ENCODE data around the gene ASPSCR1. TPM values are rescaled to one million over a fixed set of nuclear protein-coding genes. Genes with fewer than 3 reads are reported as not detected.

Gene ASPSCR1
- total and polyA plus RNA-seq, 2 of the 13 experiments (the other 11 are each of a cell fraction or from before 2014, with no cell fraction given) = 274 to 314 TPM

GRCh38 chr17:82065193-82065637, 87.8 kb downstream of the ASPSCR1 start:
- ChIA-PET CTCF (ENCODE audit: low intra/inter-chr PET ratio, low total read pairs) (no interaction called here), POLR2A (interaction anchor here (0.6 to 3.4 kb wide), 8 partner anchors 9 to 41 kb away, joined by 3 to 14 read pairs (median 4); partner anchors contain the start of gene DCXR)
- peaks cover 19 to 34% of the 10 kb centered on the region in 2 experiments for H3K36me3 ChIP-seq (replicated peaks in 1 of 2; ENCODE audit: control insufficient read depth in 1 of 2, insufficient read depth in 2 of 2, low read length in 2 of 2)
- ATAC-seq (peak; percentile 3; the same call in 2 of the 3 replicates), FAIRE-seq (no peak), DNase-seq (ENCODE audit: low spot score) (no peak)
- WGBS (ENCODE audit: low lambda C conversion rate) = 1% methylated on average over 21 of the region's 47 CpGs
- peaks cover 28% of the 10 kb centered on the region for H3K4me1 ChIP-seq (ENCODE audit: insufficient read depth, low read length)
- no TSS peak for BruUV-seq (replicated peaks)
- intact Hi-C loops (cut with micrococcal nuclease; ENCODE audit: unreplicated experiment) (no loop called here), in situ Hi-C loops (cut with HindIII; ENCODE audit: extremely low pct_ligation_motif_present, low pct_unique_long_range_greater_than_20kb) (no loop called here)
- peak overlapping the region; percentile 95 for H3K9ac ChIP-seq (ENCODE audit: insufficient read depth, low read depth, low read length)
- H3K4me2 ChIP-seq (ENCODE audit: low read depth, low read length) = peak overlapping the region; percentile 96
- H3K27me3 ChIP-seq (ENCODE audit: control insufficient read depth in 1 of 2, insufficient read depth in 2 of 2, low read length in 2 of 2) = no peaks in the 10 kb centered on the region
- no peaks in the 10 kb centered on the region for H4K20me1 ChIP-seq (ENCODE audit: insufficient read depth, low read length)
- H3K4me3 ChIP-seq (replicated peaks in 1 of 3; ENCODE audit: insufficient read depth in 1 of 3, low read depth in 2 of 3, low read length in 3 of 3) = peak overlapping the region; percentile 69 to 99 (median 92)
- H3K27ac ChIP-seq (ENCODE audit: extremely low read length, insufficient read depth, low read length) = peak overlapping the region; percentile 64
- H3K79me2 ChIP-seq (ENCODE audit: insufficient read depth, low read length) = peaks cover 20% of the 10 kb centered on the region
- no peak overlapping the region for H2AFZ ChIP-seq (ENCODE audit: low read length)
- no peaks in the 10 kb centered on the region for H3K9me3 ChIP-seq (ENCODE audit: low read length)
- TF ChIP-seq MXI1 (IDR thresholded peaks at IDR 0.05; ENCODE audit: borderline replicate concordance, low read depth, low read length) = no peak
- no peak for TF ChIP-seq WIZ (CRISPR knock-in tag; IDR thresholded peaks at IDR 0.05)
- 0 out of 2 replicates have a peak, but pooled peaks have one; percentile 1 for TF ChIP-seq NFE2L1 (CRISPR knock-in tag; IDR thresholded peaks at IDR 0.05; ENCODE audit: borderline replicate concordance)
- 0 out of 2 replicates have a peak, but pooled peaks have one; percentile 14 for TF ChIP-seq DZIP1 (CRISPR knock-in tag; IDR thresholded peaks at IDR 0.05)
- TF ChIP-seq ZNF772 (CRISPR knock-in tag; IDR thresholded peaks at IDR 0.05) = 0 out of 2 replicates have a peak, but pooled peaks have one; percentile 46
- no peak for TF ChIP-seq HNF4A (CRISPR knock-in tag; IDR thresholded peaks at IDR 0.05)
- TF ChIP-seq TCF7L2 (IDR thresholded peaks at IDR 0.05; ENCODE audit: low read depth, low read length) = no peak
- no peak; the same call in 1 of the 2 replicates for TF ChIP-seq TSC22D2 (CRISPR knock-in tag; IDR thresholded peaks at IDR 0.05; ENCODE audit: borderline replicate concordance)
- no peak for TF ChIP-seq ZC3H13 (CRISPR knock-in tag; IDR thresholded peaks at IDR 0.05)
- no peak for TF ChIP-seq MEIS1 (CRISPR knock-in tag; IDR thresholded peaks at IDR 0.05; ENCODE audit: borderline replicate concordance)
- TF ChIP-seq ZSCAN9 (CRISPR knock-in tag; IDR thresholded peaks at IDR 0.05; ENCODE audit: borderline replicate concordance) = no peak
- 0 out of 2 replicates have a peak, but pooled peaks have one; percentile 16 for TF ChIP-seq RFXANK (CRISPR knock-in tag; IDR thresholded peaks at IDR 0.05)
- no peak for TF ChIP-seq SRSF9 (IDR thresholded peaks at IDR 0.05; ENCODE audit: borderline replicate concordance, insufficient read depth, low read depth, low read length, poor library complexity, severe bottlenecking)
- 0 out of 2 replicates have a peak, but pooled peaks have one; percentile 7 for TF ChIP-seq HIVEP1 (CRISPR knock-in tag; IDR thresholded peaks at IDR 0.05)
- TF ChIP-seq RELA (CRISPR knock-in tag; IDR thresholded peaks at IDR 0.05) = no peak
- TF ChIP-seq DNMT1 (CRISPR knock-in tag; IDR thresholded peaks at IDR 0.05) = 0 out of 2 replicates have a peak, but pooled peaks have one; percentile 12
- TF ChIP-seq CAMTA2 (CRISPR knock-in tag; IDR thresholded peaks at IDR 0.05; ENCODE audit: borderline replicate concordance) = no peak
- 0 out of 2 replicates have a peak, but pooled peaks have one; percentile 38 for TF ChIP-seq ZNF513 (CRISPR knock-in tag; conservative IDR thresholded peaks at IDR 0.05)
- TF ChIP-seq EED (CRISPR knock-in tag; IDR thresholded peaks at IDR 0.05) = 0 out of 2 replicates have a peak, but pooled peaks have one; percentile 3
- no peak for TF ChIP-seq ZNF260 (CRISPR knock-in tag; IDR thresholded peaks at IDR 0.05; ENCODE audit: borderline replicate concordance, low read depth)
- no peak for TF ChIP-seq ATF4 (CRISPR knock-in tag; IDR thresholded peaks at IDR 0.05)
